HEK293 (cell line): ENCODE measurements around the gene PC.

Source experiments
- CTCF ChIA-PET: fragments of 350-600 bp; formaldehyde crosslinking; extraction: SDS; loops from one replicate; lab custom pipeline; 2021; ENCODE audit warnings: antibody characterized with exemption; lab: Yijun Ruan, JAX
- POLR2A ChIA-PET: fragments of 300-600 bp; formaldehyde crosslinking; extraction: SDS; loops from one replicate; lab custom pipeline; 2020; ENCODE audit warnings: antibody characterized with exemption, inconsistent platforms; lab: Yijun Ruan, JAX
- H3K27ac ChIP-seq: fragments of 200-500 bp; sonication (Bioruptor generic); 2 replicates; pipeline ENCODE4 v1.5.1; 2014; ENCODE audit warnings: low read depth, low read length, control low read depth, inconsistent platforms; ENCODE audit errors: extremely low read depth
- H3K36me3 ChIP-seq, 2 experiments: fragments of 200-500 bp in 1 of 2; sonication (Bioruptor generic) in 1 of 2; 1 replicate in 1 of 2; 2 replicates in 1 of 2; pipeline ENCODE4 v1.5.1; 2014 to 2017; ENCODE audit warnings: inconsistent platforms in 2 of 2, low read length in 2 of 2; ENCODE audit not compliant: control insufficient read depth in 2 of 2, insufficient read depth in 1 of 2
- H3K4me1 ChIP-seq: fragments of 200-500 bp; sonication (Bioruptor generic); 2 replicates; pipeline ENCODE4 v1.5.1; 2014; ENCODE audit warnings: mild to moderate bottlenecking, low read length, inconsistent platforms; ENCODE audit not compliant: control insufficient read depth, insufficient read depth
- H3K4me3 ChIP-seq: 2 replicates; pipeline ENCODE4 v1.5.1; 2011; ENCODE audit warnings: low read depth, mild to moderate bottlenecking, control low read depth, low read length, moderate library complexity
- H3K9me3 ChIP-seq: fragments of 200-500 bp; sonication (Bioruptor generic); 2 replicates; pipeline ENCODE4 v1.5.1; 2014; ENCODE audit warnings: low read depth, low read length, inconsistent platforms; ENCODE audit not compliant: control insufficient read depth, insufficient read depth
- IKZF3 ChIP-seq: fragments of 450-650 bp; IDR thresholded peaks from 2 replicates; pipeline ENCODE4 v1.5.0; 2018; ENCODE audit warnings: missing biosample characterization, mild to moderate bottlenecking, missing genetic modification characterization, moderate library complexity
- KLF17 ChIP-seq: fragments of 450-650 bp; formaldehyde crosslinking; IDR thresholded peaks from 2 replicates; pipeline ENCODE4 v1.5.1; 2016; ENCODE audit warnings: missing biosample characterization, missing genetic modification characterization
- KLF7 ChIP-seq: fragments of 450-650 bp; formaldehyde crosslinking; IDR thresholded peaks from 2 replicates; pipeline ENCODE4 v1.5.1; 2016; ENCODE audit warnings: missing biosample characterization, missing genetic modification characterization, borderline replicate concordance
- KLF8 ChIP-seq: fragments of 450-650 bp; formaldehyde crosslinking; IDR thresholded peaks from 2 replicates; pipeline ENCODE4 v1.5.1; 2016; ENCODE audit warnings: missing biosample characterization, missing genetic modification characterization
- OSR2 ChIP-seq: fragments of 450-650 bp; formaldehyde crosslinking; IDR thresholded peaks from 2 replicates; pipeline ENCODE4 v1.5.1; 2016; ENCODE audit warnings: missing biosample characterization, missing genetic modification characterization
- PRDM10 ChIP-seq: fragments of 450-650 bp; formaldehyde crosslinking; IDR thresholded peaks from 2 replicates; pipeline ENCODE4 v1.5.1; 2016; ENCODE audit warnings: missing biosample characterization, missing genetic modification characterization
- SCRT1 ChIP-seq: fragments of 450-650 bp; formaldehyde crosslinking; IDR thresholded peaks from 2 replicates; pipeline ENCODE4 v1.5.1; 2016; ENCODE audit warnings: missing biosample characterization, missing genetic modification characterization, borderline replicate concordance
- SP7 ChIP-seq: fragments of 450-650 bp; formaldehyde crosslinking; IDR thresholded peaks from 2 replicates; pipeline ENCODE4 v1.5.1; 2016; ENCODE audit warnings: missing biosample characterization, missing genetic modification characterization
- TCF7L2 ChIP-seq: IDR thresholded peaks from 2 replicates; pipeline ENCODE4 v1.6.1; 2011; ENCODE audit warnings: low read depth, mild to moderate bottlenecking, inconsistent platforms, low read length, moderate library complexity, borderline replicate concordance
- ZFP37 ChIP-seq: fragments of 450-650 bp; formaldehyde crosslinking; IDR thresholded peaks from 2 replicates; pipeline ENCODE4 v1.5.1; 2016; ENCODE audit warnings: missing biosample characterization, missing genetic modification characterization
- ZNF140 ChIP-seq: fragments of 450-650 bp; formaldehyde crosslinking; IDR thresholded peaks from 2 replicates; pipeline ENCODE4 v1.5.1; 2016; ENCODE audit warnings: missing biosample characterization, missing genetic modification characterization
- ZNF169 ChIP-seq: fragments of 450-650 bp; formaldehyde crosslinking; IDR thresholded peaks from 2 replicates; pipeline ENCODE4 v1.5.1; 2016; ENCODE audit warnings: missing biosample characterization, missing genetic modification characterization
- ZNF2 ChIP-seq: fragments of 450-650 bp; formaldehyde crosslinking; IDR thresholded peaks from 2 replicates; pipeline ENCODE4 v1.5.1; 2016; ENCODE audit warnings: missing biosample characterization, missing genetic modification characterization
- ZNF341 ChIP-seq: fragments of 450-650 bp; formaldehyde crosslinking; IDR thresholded peaks from 2 replicates; pipeline ENCODE4; 2016; ENCODE audit warnings: low read depth, missing biosample characterization, missing genetic modification characterization
- ZNF488 ChIP-seq: fragments of 450-650 bp; formaldehyde crosslinking; IDR thresholded peaks from 2 replicates; pipeline ENCODE4 v1.5.1; 2016; ENCODE audit warnings: missing biosample characterization, missing genetic modification characterization
- ZNF501 ChIP-seq: fragments of 450-650 bp; formaldehyde crosslinking; IDR thresholded peaks from 2 replicates; pipeline ENCODE4 v1.5.1; 2016; ENCODE audit warnings: missing biosample characterization, missing genetic modification characterization
- ZNF768 ChIP-seq: fragments of 450-650 bp; formaldehyde crosslinking; IDR thresholded peaks from 2 replicates; pipeline ENCODE4 v1.5.1; 2018; ENCODE audit warnings: missing biosample characterization, mild to moderate bottlenecking, missing genetic modification characterization
- ZNF843 ChIP-seq: fragments of 450-650 bp; formaldehyde crosslinking; IDR thresholded peaks from 2 replicates; pipeline ENCODE4 v1.5.1; 2016; ENCODE audit warnings: missing biosample characterization, missing genetic modification characterization
- ZSCAN23 ChIP-seq: fragments of 450-650 bp; formaldehyde crosslinking; IDR thresholded peaks from 2 replicates; pipeline ENCODE4 v1.5.1; 2016; ENCODE audit warnings: missing biosample characterization, missing genetic modification characterization
- TF ChIP-seq, protein P1 (sequence below): fragments of 450-650 bp; formaldehyde crosslinking; IDR thresholded peaks from 2 replicates; pipeline ENCODE4 v1.5.1; 2016; ENCODE audit warnings: missing biosample characterization, missing genetic modification characterization
- TF ChIP-seq, protein P2 (sequence below): fragments of 450-650 bp; formaldehyde crosslinking; IDR thresholded peaks from 2 replicates; pipeline ENCODE4 v1.5.1; 2016; ENCODE audit warnings: missing biosample characterization, missing genetic modification characterization
- TF ChIP-seq, protein P3 (sequence below): fragments of 450-650 bp; formaldehyde crosslinking; IDR thresholded peaks from 2 replicates; pipeline ENCODE4 v1.5.1; 2017; ENCODE audit warnings: missing biosample characterization, missing genetic modification characterization

Gene PC

GRCh38 chr11:66909181-66909580 lies 49.0 kb downstream of the PC start:
- no peak for TF ChIP-seq SP7
- TF ChIP-seq, protein P1, sequence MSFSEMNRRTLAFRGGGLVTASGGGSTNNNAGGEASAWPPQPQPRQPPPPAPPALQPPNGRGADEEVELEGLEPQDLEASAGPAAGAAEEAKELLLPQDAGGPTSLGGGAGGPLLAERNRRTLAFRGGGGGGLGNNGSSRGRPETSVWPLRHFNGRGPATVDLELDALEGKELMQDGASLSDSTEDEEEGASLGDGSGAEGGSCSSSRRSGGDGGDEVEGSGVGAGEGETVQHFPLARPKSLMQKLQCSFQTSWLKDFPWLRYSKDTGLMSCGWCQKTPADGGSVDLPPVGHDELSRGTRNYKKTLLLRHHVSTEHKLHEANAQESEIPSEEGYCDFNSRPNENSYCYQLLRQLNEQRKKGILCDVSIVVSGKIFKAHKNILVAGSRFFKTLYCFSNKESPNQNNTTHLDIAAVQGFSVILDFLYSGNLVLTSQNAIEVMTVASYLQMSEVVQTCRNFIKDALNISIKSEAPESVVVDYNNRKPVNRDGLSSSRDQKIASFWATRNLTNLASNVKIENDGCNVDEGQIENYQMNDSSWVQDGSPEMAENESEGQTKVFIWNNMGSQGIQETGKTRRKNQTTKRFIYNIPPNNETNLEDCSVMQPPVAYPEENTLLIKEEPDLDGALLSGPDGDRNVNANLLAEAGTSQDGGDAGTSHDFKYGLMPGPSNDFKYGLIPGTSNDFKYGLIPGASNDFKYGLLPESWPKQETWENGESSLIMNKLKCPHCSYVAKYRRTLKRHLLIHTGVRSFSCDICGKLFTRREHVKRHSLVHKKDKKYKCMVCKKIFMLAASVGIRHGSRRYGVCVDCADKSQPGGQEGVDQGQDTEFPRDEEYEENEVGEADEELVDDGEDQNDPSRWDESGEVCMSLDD (tag by site-specific recombination), result no peak
- no peak for TF ChIP-seq ZSCAN23 (tag by site-specific recombination)
- TF ChIP-seq OSR2 (tag by site-specific recombination), result no peak
- TF ChIP-seq PRDM10 (tag by site-specific recombination), result no peak
- no peak for TF ChIP-seq SCRT1
- TF ChIP-seq ZNF768 (tag by site-specific recombination), result no peak
- no peak for TF ChIP-seq ZNF140
- TF ChIP-seq ZNF169, result no peak
- TF ChIP-seq, protein P2, sequence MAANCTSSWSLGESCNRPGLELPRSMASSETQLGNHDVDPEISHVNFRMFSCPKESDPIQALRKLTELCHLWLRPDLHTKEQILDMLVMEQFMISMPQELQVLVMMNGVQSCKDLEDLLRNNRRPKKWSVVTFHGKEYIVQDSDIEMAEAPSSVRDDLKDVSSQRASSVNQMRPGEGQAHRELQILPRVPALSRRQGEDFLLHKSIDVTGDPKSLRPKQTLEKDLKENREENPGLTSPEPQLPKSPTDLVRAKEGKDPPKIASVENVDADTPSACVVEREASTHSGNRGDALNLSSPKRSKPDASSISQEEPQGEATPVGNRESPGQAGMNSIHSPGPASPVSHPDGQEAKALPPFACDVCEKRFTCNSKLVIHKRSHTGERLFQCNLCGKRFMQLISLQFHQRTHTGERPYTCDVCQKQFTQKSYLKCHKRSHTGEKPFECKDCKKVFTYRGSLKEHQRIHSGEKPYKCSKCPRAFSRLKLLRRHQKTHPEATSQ (tag by site-specific recombination), result no peak
- TF ChIP-seq ZNF2 (tag by site-specific recombination), result no peak
- no peak for TF ChIP-seq ZNF843
- TF ChIP-seq, protein P3, sequence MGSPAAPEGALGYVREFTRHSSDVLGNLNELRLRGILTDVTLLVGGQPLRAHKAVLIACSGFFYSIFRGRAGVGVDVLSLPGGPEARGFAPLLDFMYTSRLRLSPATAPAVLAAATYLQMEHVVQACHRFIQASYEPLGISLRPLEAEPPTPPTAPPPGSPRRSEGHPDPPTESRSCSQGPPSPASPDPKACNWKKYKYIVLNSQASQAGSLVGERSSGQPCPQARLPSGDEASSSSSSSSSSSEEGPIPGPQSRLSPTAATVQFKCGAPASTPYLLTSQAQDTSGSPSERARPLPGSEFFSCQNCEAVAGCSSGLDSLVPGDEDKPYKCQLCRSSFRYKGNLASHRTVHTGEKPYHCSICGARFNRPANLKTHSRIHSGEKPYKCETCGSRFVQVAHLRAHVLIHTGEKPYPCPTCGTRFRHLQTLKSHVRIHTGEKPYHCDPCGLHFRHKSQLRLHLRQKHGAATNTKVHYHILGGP, result no peak
- TF ChIP-seq IKZF3, result no peak
- TF ChIP-seq, all 188 proteins: peak for 0
- CTCF ChIA-PET, result interaction anchor here (0.6 to 0.7 kb wide), 2 partner anchors 9 to 24 kb away, joined by 3 read pairs; no protein-coding TSS in a partner anchor
- Histone ChIP-seq H3K9me3 (no peaks in the 10 kb centered on the region), H3K4me3 (no peak overlapping the region), H3K4me1 (no peaks in the 10 kb centered on the region; the same call in 1 of the 2 replicates), H3K36me3 (no peaks in the 10 kb centered on the region), H3K27ac (no peak overlapping the region)
- POLR2A ChIA-PET, result interaction anchor here (0.6 kb wide), 1 partner anchor 249 kb away, joined by 4 read pairs; no protein-coding TSS in a partner anchor

- POLR2A ChIA-PET, result no interaction called here
Observed at GRCh38 chr11:66907751-66908630, 50.2 kb downstream of the PC start.

More at GRCh38 chr11:66907751-66908630, 50.2 kb downstream of the PC start:
- CTCF ChIA-PET, result interaction anchor here (0.7 kb wide), 1 partner anchor 25 kb away, joined by 3 read pairs; no protein-coding TSS in a partner anchor
- Histone ChIP-seq H3K9me3 (no peaks in the 10 kb centered on the region), H3K4me1 (no peaks in the 10 kb centered on the region; the same call in 1 of the 2 replicates), H3K36me3 (no peaks in the 10 kb centered on the region), H3K27ac (no peak overlapping the region), H3K4me3 (no peak overlapping the region)
- TF ChIP-seq ZFP37 (no peak), ZNF488 (tag by site-specific recombination) (no peak), KLF8 (tag by site-specific recombination) (no peak), ZNF341 (tag by site-specific recombination) (peak; percentile 53), KLF17 (tag by site-specific recombination) (peak; percentile 86), TCF7L2 (peak; percentile 82), ZNF501 (tag by site-specific recombination) (no peak), KLF7 (tag by site-specific recombination) (no peak)
